GM12878 (cell line): Measurements from ENCODE around the gene SLC9A8. TPM values are rescaled to one million over a fixed set of nuclear protein-coding genes. Genes with fewer than 3 reads are reported as not detected.

Source experiments
- ATAC-seq: fragments of 200-7000 bp; cut with Tn5 transposase; 3 replicates; pipeline ENCODE4 v1.9.1; 2020; ENCODE audit warnings: mild to moderate bottlenecking, moderate library complexity
- BruUV-seq: library from RNA; stranded (reverse); fragments of 400-500 nt; replicated peaks from 2 replicates; lab custom pipeline; 2021; lab: Mats Ljungman, UMichigan
- CTCF ChIA-PET: fragments of 300-600 bp; sonication (Branson Sonifier 250); formaldehyde crosslinking; extraction: SDS; loops from one replicate; lab custom pipeline; 2021; ENCODE audit warnings: inconsistent platforms; lab: Yijun Ruan, JAX
- POLR2A ChIA-PET: fragments of 350-600 bp; formaldehyde crosslinking; extraction: SDS; loops from one replicate; lab custom pipeline; 2021; ENCODE audit warnings: inconsistent platforms; lab: Charles Lee
- RAD21 ChIA-PET: fragments of 300-600 bp; sonication (Branson Sonifier 250); formaldehyde crosslinking; loops from one replicate; lab custom pipeline; 2023; ENCODE audit warnings: antibody characterized with exemption; ENCODE audit not compliant: unreplicated experiment; lab: Charles Lee
- SMC1A ChIA-PET: fragments of 300-600 bp; sonication (Branson Sonifier 250); formaldehyde crosslinking; loops from one replicate; lab custom pipeline; 2023; ENCODE audit not compliant: unreplicated experiment, uncharacterized antibody; lab: Charles Lee
- DNase-seq: peaks from one replicate; pipeline ENCODE4 v3.0.0-alpha.2; 2011; ENCODE audit warnings: low read depth, low spot score
- FAIRE-seq: peaks from 3 replicates; lab custom pipeline; 2011; peaks lifted over from hg19 to GRCh38; lab: Jason Lieb, UNC
- H2AFZ ChIP-seq: 2 replicates; pipeline ENCODE4 v1.6.0; 2011; ENCODE audit warnings: low read depth, low read length, control low read depth; ENCODE audit not compliant: control insufficient read depth
- H3K27ac ChIP-seq: 2 replicates; pipeline ENCODE4 v1.5.1; 2011; ENCODE audit warnings: control low read depth; ENCODE audit not compliant: control insufficient read depth, insufficient read depth
- H3K27me3 ChIP-seq, 2 experiments: replicated peaks in 1 of 2; 2 replicates each; pipeline versions ENCODE4 v1.6.0 to v1.6.1; 2011; ENCODE audit warnings: low read length in 1 of 2; ENCODE audit not compliant: control insufficient read depth in 2 of 2, insufficient read depth in 2 of 2
- H3K36me3 ChIP-seq, 2 experiments: 2 replicates each; pipeline ENCODE4 v1.5.1; 2011; ENCODE audit warnings: low read length in 1 of 2; ENCODE audit not compliant: control insufficient read depth in 2 of 2, insufficient read depth in 2 of 2
- H3K4me1 ChIP-seq: 2 replicates; pipeline ENCODE4 v1.6.1; 2011; ENCODE audit warnings: mild to moderate bottlenecking, low read length, moderate library complexity, mixed read lengths; ENCODE audit not compliant: control insufficient read depth, insufficient read depth
- H3K4me2 ChIP-seq: 2 replicates; pipeline ENCODE4 v1.6.0; 2011; ENCODE audit warnings: control low read depth; ENCODE audit not compliant: control insufficient read depth, insufficient read depth
- H3K4me3 ChIP-seq: fragments of 200-600 bp; sonication (generic); 2 replicates; pipeline ENCODE4 v1.5.1; 2016
- H3K79me2 ChIP-seq: 2 replicates; pipeline ENCODE4 v1.6.0; 2011; ENCODE audit warnings: low read length; ENCODE audit not compliant: control insufficient read depth, insufficient read depth
- H3K9ac ChIP-seq: 2 replicates; pipeline ENCODE4 v1.8.0; 2011; ENCODE audit warnings: low read length, control low read depth, mixed read lengths; ENCODE audit not compliant: control insufficient read depth, insufficient read depth
- H3K9me3 ChIP-seq: replicated peaks from 3 replicates; pipeline ENCODE4 v1.5.1; 2011; ENCODE audit warnings: mild to moderate bottlenecking, low read length; ENCODE audit not compliant: control insufficient read depth, insufficient read depth
- H4K20me1 ChIP-seq: 2 replicates; pipeline ENCODE4 v1.6.0; 2011; ENCODE audit not compliant: control insufficient read depth, insufficient read depth
- BCL3 ChIP-seq: IDR thresholded peaks from 2 replicates; pipeline ENCODE4 v1.6.1; 2011; ENCODE audit warnings: borderline replicate concordance, low read depth, mild to moderate bottlenecking, moderate library complexity, low read length; ENCODE audit not compliant: insufficient read depth, poor library complexity, severe bottlenecking
- IRF4 ChIP-seq: IDR thresholded peaks from 2 replicates; pipeline ENCODE4 v1.6.1; 2011; ENCODE audit warnings: low read depth, low read length
- POU2F2 ChIP-seq: IDR thresholded peaks from 3 replicates; pipeline ENCODE4 v1.6.1; 2011; ENCODE audit warnings: low read depth, mild to moderate bottlenecking, low read length, borderline replicate concordance
- RBBP5 ChIP-seq: fragments of 200-600 bp; sonication (generic); conservative IDR thresholded peaks from 2 replicates; pipeline ENCODE4 v1.6.1; 2016
- ZBTB11 ChIP-seq: fragments of 450-650 bp; formaldehyde crosslinking; IDR thresholded peaks from 2 replicates; pipeline ENCODE4 v1.5.0; 2022; ENCODE audit warnings: mild to moderate bottlenecking, missing genetic modification characterization
- WGBS: methylation state at CpG from one replicate; pipeline ENCODE4 v1.1.6; 2016; ENCODE audit warnings: low lambda C conversion rate; ENCODE audit not compliant: insufficient replicate concordance, insufficient coverage; ENCODE audit errors: missing lambda C conversion rate; 5-methylcytosine and 5-hydroxymethylcytosine counted together
- in situ Hi-C: fragments of 300-500 bp; cut with MboI; formaldehyde crosslinking; loops from 9 replicates; pipeline ENCODE4 v1.14.3; 2018; ENCODE audit warnings: mixed read lengths
- intact Hi-C: fragments of 100-400 bp; cut with micrococcal nuclease; formaldehyde crosslinking; loops from one replicate; pipeline ENCODE4 v1.14.2; 2022; ENCODE audit not compliant: unreplicated experiment
- polyA plus RNA-seq, 11 experiments: library from polyadenylated mRNA; depleted of rRNA in 4 of 11; unstranded in 6 of 11; stranded (reverse) in 5 of 11; fragments of >200 nt; fragmentation: Nextera tagmentation in 4 of 11; fragmentation: Illumina TruSeq in 1 of 11; extraction: Ambion mirVana in 4 of 11; extraction: Trizol in 1 of 11; gene quantifications; 1 replicate in 1 of 11; 2 replicates in 10 of 11; pipeline versions ENCODE4 v1.2.1 to v1.2.3, GENCODE V29; 2011 to 2016; ENCODE audit warnings: inconsistent platforms in 2 of 11, missing spikeins in 2 of 11, low read depth in 1 of 11
- total RNA-seq, 4 experiments: library from RNA; depleted of rRNA in 3 of 4; stranded (reverse); fragments of >200 nt in 3 of 4; fragmentation: Illumina TruSeq in 1 of 4; extraction: Trizol in 1 of 4; gene quantifications; 2 replicates each; pipeline versions ENCODE4 v1.2.1 to v1.2.3, GENCODE V29; 2013 to 2021
- TF ChIP-seq, protein P1 (sequence below): IDR thresholded peaks from 2 replicates; pipeline ENCODE4 v1.6.1; 2012; ENCODE audit warnings: low read depth, low read length, improper control_type of control experiment

SLC9A8 gene
- total and polyA plus RNA-seq, 10 of the 15 experiments (the other 5 are each of a cell fraction or from before 2014, with no cell fraction given) = 0.40 to 15.5 (median 6.5) TPM

DNA sequence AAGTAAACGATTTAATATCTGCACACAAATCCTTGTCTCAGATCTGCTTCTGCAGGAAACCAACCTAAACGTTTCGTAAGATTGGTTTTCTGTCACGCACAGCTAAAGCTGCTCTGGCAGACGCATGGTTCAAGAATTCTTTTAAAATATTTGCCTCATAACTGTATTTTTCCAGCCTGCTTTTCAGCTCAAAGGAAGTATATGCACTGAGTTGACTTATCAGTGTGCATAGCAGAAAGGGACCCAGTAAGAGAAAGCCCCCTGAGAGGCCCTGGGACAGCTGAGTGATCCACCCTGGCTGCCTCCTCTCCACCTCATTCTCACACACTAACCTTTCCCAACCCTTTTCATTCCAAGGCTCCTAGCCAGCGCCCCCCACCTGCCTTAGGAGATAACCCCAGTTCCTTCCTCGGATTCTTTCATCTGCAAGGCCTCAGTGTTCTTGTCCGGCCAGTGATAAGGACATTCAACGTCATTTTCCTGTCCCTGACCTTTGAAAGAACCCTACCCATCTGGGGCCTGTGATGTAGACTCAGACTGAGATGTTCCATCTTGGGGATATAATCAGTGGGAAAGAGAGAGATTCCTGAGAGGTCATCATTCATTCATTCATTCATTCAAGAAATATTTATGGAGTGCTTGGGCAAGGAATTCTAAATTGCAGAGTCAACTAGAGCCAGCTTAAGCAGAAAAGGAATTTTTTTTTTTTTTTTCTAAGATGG is 22.4 kb upstream of the SLC9A8 start:
- no peaks in the 10 kb centered on the region for H4K20me1 ChIP-seq
- H3K79me2 ChIP-seq = no peaks in the 10 kb centered on the region
- no peak for ATAC-seq
- BruUV-seq = no TSS peak
- POLR2A ChIA-PET = interaction anchor here (6.5 kb wide), 1 partner anchor 13 kb away, joined by 34 read pairs; no protein-coding TSS in a partner anchor
- no peak overlapping the region for H2AFZ ChIP-seq
- intact Hi-C loops = no loop called here
- H3K27me3 ChIP-seq = no peaks in the 10 kb centered on the region
- no peaks in the 10 kb centered on the region; the same call in 2 of the 3 replicates for H3K9me3 ChIP-seq
- no peaks in the 10 kb centered on the region for H3K36me3 ChIP-seq
- 63% methylated on average over 9 of the region's 9 CpGs for WGBS
- no peak overlapping the region for H3K4me3 ChIP-seq
- no peak for DNase-seq
- no peak overlapping the region for H3K27ac ChIP-seq
- SMC1A ChIA-PET = interaction anchor here (0.9 to 1.9 kb wide), 2 partner anchors 9 to 11 kb away, joined by 7 to 8 read pairs; no protein-coding TSS in a partner anchor
- in situ Hi-C loops = no loop called here
- RAD21 ChIA-PET = no interaction called here
- H3K4me2 ChIP-seq = no peak overlapping the region
- TF ChIP-seq ZBTB11 (no peak), IRF4 (no peak), RBBP5 (no peak), BCL3 (no peak), POU2F2 (no peak)
- TF ChIP-seq, protein P1, sequence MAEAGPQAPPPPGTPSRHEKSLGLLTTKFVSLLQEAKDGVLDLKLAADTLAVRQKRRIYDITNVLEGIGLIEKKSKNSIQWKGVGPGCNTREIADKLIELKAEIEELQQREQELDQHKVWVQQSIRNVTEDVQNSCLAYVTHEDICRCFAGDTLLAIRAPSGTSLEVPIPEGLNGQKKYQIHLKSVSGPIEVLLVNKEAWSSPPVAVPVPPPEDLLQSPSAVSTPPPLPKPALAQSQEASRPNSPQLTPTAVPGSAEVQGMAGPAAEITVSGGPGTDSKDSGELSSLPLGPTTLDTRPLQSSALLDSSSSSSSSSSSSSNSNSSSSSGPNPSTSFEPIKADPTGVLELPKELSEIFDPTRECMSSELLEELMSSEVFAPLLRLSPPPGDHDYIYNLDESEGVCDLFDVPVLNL = no peak
- TF ChIP-seq, all 136 proteins: peak for 0
- H3K9ac ChIP-seq = no peak overlapping the region
- FAIRE-seq = no peak
- CTCF ChIA-PET = interaction anchor here (0.7 to 2.4 kb wide), 4 partner anchors 11 to 55 kb away, joined by 3 to 8 read pairs (median 4); no protein-coding TSS in a partner anchor
- peaks cover 21% of the 10 kb centered on the region for H3K4me1 ChIP-seq
